ENCODE data around the gene LRMDA.

- TF ChIP-seq, protein P1, sequence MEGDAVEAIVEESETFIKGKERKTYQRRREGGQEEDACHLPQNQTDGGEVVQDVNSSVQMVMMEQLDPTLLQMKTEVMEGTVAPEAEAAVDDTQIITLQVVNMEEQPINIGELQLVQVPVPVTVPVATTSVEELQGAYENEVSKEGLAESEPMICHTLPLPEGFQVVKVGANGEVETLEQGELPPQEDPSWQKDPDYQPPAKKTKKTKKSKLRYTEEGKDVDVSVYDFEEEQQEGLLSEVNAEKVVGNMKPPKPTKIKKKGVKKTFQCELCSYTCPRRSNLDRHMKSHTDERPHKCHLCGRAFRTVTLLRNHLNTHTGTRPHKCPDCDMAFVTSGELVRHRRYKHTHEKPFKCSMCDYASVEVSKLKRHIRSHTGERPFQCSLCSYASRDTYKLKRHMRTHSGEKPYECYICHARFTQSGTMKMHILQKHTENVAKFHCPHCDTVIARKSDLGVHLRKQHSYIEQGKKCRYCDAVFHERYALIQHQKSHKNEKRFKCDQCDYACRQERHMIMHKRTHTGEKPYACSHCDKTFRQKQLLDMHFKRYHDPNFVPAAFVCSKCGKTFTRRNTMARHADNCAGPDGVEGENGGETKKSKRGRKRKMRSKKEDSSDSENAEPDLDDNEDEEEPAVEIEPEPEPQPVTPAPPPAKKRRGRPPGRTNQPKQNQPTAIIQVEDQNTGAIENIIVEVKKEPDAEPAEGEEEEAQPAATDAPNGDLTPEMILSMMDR (IDR thresholded peaks at IDR 0.05; ENCODE audit: insufficient read depth, low read length, poor library complexity, severe bottlenecking): no peak
- TF ChIP-seq EZH2phosphoT487 (conservative IDR thresholded peaks at IDR 0.05; ENCODE audit: low read length): no peak
Observed at GRCh38 chr10:75782463-75783248, 351.2 kb downstream of the LRMDA start.

Data from SU-DHL-6 (cell line).